Measurements from ENCODE around the gene TSPY8.
"Not testable (repeated sequence)": the region's sequence is repeated elsewhere in the genome, so short reads cannot be mapped to it uniquely, and the experiment has no call there.

TSPY8 gene
- 0 reads per million in 3 donors for total RNA-seq

GRCh38 chrY:9357497-9357896 is at the start of gene TSPY8:
TSS of gene TSPY8 (plus strand) at chrY:9357797. CDS start at chrY:9357843, 46 bp downstream.
- not testable (repeated sequence) for H3K4me3 ChIP-seq (ENCODE audit: insufficient read depth, low read depth, low read length, poor library complexity, severe bottlenecking); H3K36me3 ChIP-seq (ENCODE audit: control insufficient read depth, insufficient read depth, low read length); H3K27ac ChIP-seq (ENCODE audit: insufficient read depth, low read length, poor library complexity, severe bottlenecking); DNase-seq; H3K27me3 ChIP-seq (replicated peaks; ENCODE audit: control insufficient read depth, insufficient read depth, low read length, poor library complexity, severe bottlenecking); H3K9me3 ChIP-seq (ENCODE audit: control insufficient read depth, low read length); H3K4me1 ChIP-seq (ENCODE audit: control insufficient read depth, insufficient read depth, low read length, poor library complexity, severe bottlenecking)

- H3K9me3 ChIP-seq (ENCODE audit: control insufficient read depth, low read length): no peaks in the 10 kb centered on the region
- no peak overlapping the region for H3K4me3 ChIP-seq (ENCODE audit: insufficient read depth, low read depth, low read length, poor library complexity, severe bottlenecking)
- no peaks in the 10 kb centered on the region for H3K27me3 ChIP-seq (replicated peaks; ENCODE audit: control insufficient read depth, insufficient read depth, low read length, poor library complexity, severe bottlenecking)
- H3K4me1 ChIP-seq (ENCODE audit: control insufficient read depth, insufficient read depth, low read length, poor library complexity, severe bottlenecking): no peaks in the 10 kb centered on the region
- no peak for DNase-seq
- H3K27ac ChIP-seq (ENCODE audit: insufficient read depth, low read length, poor library complexity, severe bottlenecking): no peak overlapping the region
- no peaks in the 10 kb centered on the region for H3K36me3 ChIP-seq (ENCODE audit: control insufficient read depth, insufficient read depth, low read length)
These were observed 36.6 kb upstream of the TSPY8 start for GRCh38 chrY:9320996-9321395.

- H3K4me1 ChIP-seq (ENCODE audit: control insufficient read depth, insufficient read depth, low read length, poor library complexity, severe bottlenecking); H3K4me3 ChIP-seq (ENCODE audit: insufficient read depth, low read depth, low read length, poor library complexity, severe bottlenecking); H3K27ac ChIP-seq (ENCODE audit: insufficient read depth, low read length, poor library complexity, severe bottlenecking); H3K9me3 ChIP-seq (ENCODE audit: control insufficient read depth, low read length); H3K27me3 ChIP-seq (replicated peaks; ENCODE audit: control insufficient read depth, insufficient read depth, low read length, poor library complexity, severe bottlenecking); DNase-seq; H3K36me3 ChIP-seq (ENCODE audit: control insufficient read depth, insufficient read depth, low read length): not testable (repeated sequence)
These were observed 20.4 kb upstream of the TSPY8 start, which contains the start of gene TSPY4 for GRCh38 chrY:9337164-9337563. TSS of gene TSPY4 (plus strand) at chrY:9337464. CDS start at chrY:9337510, 46 bp downstream.

- not testable (repeated sequence) for H3K4me3 ChIP-seq (ENCODE audit: insufficient read depth, low read depth, low read length, poor library complexity, severe bottlenecking); H3K36me3 ChIP-seq (ENCODE audit: control insufficient read depth, insufficient read depth, low read length); H3K4me1 ChIP-seq (ENCODE audit: control insufficient read depth, insufficient read depth, low read length, poor library complexity, severe bottlenecking); H3K27me3 ChIP-seq (replicated peaks; ENCODE audit: control insufficient read depth, insufficient read depth, low read length, poor library complexity, severe bottlenecking); H3K9me3 ChIP-seq (ENCODE audit: control insufficient read depth, low read length); H3K27ac ChIP-seq (ENCODE audit: insufficient read depth, low read length, poor library complexity, severe bottlenecking)
- peak in 1 of 3 donors; percentile 0 for DNase-seq
These were observed 38.9 kb downstream of the TSPY8 start for GRCh38 chrY:9396527-9396926.

GRCh38 chrY:9398121-9398520 is 40.5 kb downstream of the TSPY8 start, which contains the start of gene TSPY3:
TSS of gene TSPY3 (plus strand) at chrY:9398421. CDS start at chrY:9398467, 46 bp downstream.
- not testable (repeated sequence) for H3K4me3 ChIP-seq (ENCODE audit: insufficient read depth, low read depth, low read length, poor library complexity, severe bottlenecking); H3K27ac ChIP-seq (ENCODE audit: insufficient read depth, low read length, poor library complexity, severe bottlenecking); H3K9me3 ChIP-seq (ENCODE audit: control insufficient read depth, low read length); H3K27me3 ChIP-seq (replicated peaks; ENCODE audit: control insufficient read depth, insufficient read depth, low read length, poor library complexity, severe bottlenecking); H3K36me3 ChIP-seq (ENCODE audit: control insufficient read depth, insufficient read depth, low read length); H3K4me1 ChIP-seq (ENCODE audit: control insufficient read depth, insufficient read depth, low read length, poor library complexity, severe bottlenecking); DNase-seq
